ENCODE results near the gene KLHL22.

DNA sequence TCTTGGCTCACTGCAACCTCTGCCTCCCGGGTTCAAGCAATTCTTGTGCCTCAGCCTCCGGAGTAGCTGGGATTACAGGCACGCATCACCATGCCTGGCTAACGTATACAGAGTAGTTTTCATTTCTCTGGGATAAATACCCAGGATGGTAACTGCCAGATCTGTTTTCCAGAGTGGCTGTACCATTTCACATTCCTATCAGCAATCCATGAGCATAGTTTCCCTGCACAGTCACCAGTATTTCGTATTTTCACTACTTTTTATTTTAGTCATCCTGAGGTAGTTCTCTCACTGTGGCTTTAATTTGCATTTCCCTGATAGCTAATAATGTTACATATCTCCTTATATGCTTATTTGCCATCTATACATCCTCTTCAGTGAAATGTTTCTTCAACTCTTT, 47.0 kb downstream of the KLHL22 start:
- TF ChIP-seq, protein P1, sequence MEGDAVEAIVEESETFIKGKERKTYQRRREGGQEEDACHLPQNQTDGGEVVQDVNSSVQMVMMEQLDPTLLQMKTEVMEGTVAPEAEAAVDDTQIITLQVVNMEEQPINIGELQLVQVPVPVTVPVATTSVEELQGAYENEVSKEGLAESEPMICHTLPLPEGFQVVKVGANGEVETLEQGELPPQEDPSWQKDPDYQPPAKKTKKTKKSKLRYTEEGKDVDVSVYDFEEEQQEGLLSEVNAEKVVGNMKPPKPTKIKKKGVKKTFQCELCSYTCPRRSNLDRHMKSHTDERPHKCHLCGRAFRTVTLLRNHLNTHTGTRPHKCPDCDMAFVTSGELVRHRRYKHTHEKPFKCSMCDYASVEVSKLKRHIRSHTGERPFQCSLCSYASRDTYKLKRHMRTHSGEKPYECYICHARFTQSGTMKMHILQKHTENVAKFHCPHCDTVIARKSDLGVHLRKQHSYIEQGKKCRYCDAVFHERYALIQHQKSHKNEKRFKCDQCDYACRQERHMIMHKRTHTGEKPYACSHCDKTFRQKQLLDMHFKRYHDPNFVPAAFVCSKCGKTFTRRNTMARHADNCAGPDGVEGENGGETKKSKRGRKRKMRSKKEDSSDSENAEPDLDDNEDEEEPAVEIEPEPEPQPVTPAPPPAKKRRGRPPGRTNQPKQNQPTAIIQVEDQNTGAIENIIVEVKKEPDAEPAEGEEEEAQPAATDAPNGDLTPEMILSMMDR (conservative IDR thresholded peaks at IDR 0.05 in 1 of 2, IDR thresholded peaks at IDR 0.05 in 1 of 2; ENCODE audit: extremely low read depth in 1 of 2, insufficient read depth in 1 of 2, low read depth in 1 of 2, low read length in 2 of 2): no peak
- TF ChIP-seq EZH2 (IDR thresholded peaks at IDR 0.05; ENCODE audit: borderline replicate concordance, low read length): no peak

Measured in mammary epithelial cell (primary cell).